HepG2 (cell line): Measurements from ENCODE around the gene IL1RL2. TPM values are rescaled to one million over a fixed set of nuclear protein-coding genes. Genes with fewer than 3 reads are reported as not detected.

Experiments
- BRCA1 ChIP-seq: sonication (generic); formaldehyde crosslinking; IDR thresholded peaks from 2 replicates; pipeline ENCODE4 v1.4.0; 2020; ENCODE audit warnings: missing genetic modification reagents
- CENPT ChIP-seq: sonication (generic); formaldehyde crosslinking; IDR thresholded peaks from 2 replicates; pipeline ENCODE4 v1.8.0; 2022; ENCODE audit warnings: low read depth, mild to moderate bottlenecking, moderate library complexity, missing genetic modification reagents
- EZH2 ChIP-seq: conservative IDR thresholded peaks from 2 replicates; pipeline ENCODE4 v1.6.1; 2012; ENCODE audit warnings: mild to moderate bottlenecking, low read depth, low read length, moderate library complexity
- HOXA3 ChIP-seq: sonication (generic); formaldehyde crosslinking; IDR thresholded peaks from 2 replicates; pipeline ENCODE4 v1.5.0; 2020; ENCODE audit warnings: missing genetic modification reagents
- JUNB ChIP-seq: sonication (generic); formaldehyde crosslinking; IDR thresholded peaks from 2 replicates; pipeline ENCODE4 v1.8.0; 2022; ENCODE audit warnings: missing genetic modification reagents, mild to moderate bottlenecking, borderline replicate concordance
- ONECUT2 ChIP-seq: sonication (generic); formaldehyde crosslinking; IDR thresholded peaks from 2 replicates; pipeline ENCODE4 v1.4.0; 2020; ENCODE audit warnings: missing genetic modification reagents
- RBAK ChIP-seq: sonication (generic); formaldehyde crosslinking; IDR thresholded peaks from 2 replicates; pipeline ENCODE4 v1.5.1; 2020; ENCODE audit warnings: mild to moderate bottlenecking, missing genetic modification reagents
- SAP130 ChIP-seq: IDR thresholded peaks from 2 replicates; pipeline ENCODE4 v1.6.1; 2016; ENCODE audit warnings: low read depth
- SMAD3 ChIP-seq: sonication (generic); formaldehyde crosslinking; IDR thresholded peaks from 2 replicates; pipeline ENCODE4 v1.4.0; 2020; ENCODE audit warnings: missing genetic modification reagents
- ZNF18 ChIP-seq: sonication (generic); formaldehyde crosslinking; IDR thresholded peaks from 2 replicates; pipeline ENCODE4 v1.8.0; 2022; ENCODE audit warnings: mild to moderate bottlenecking, missing genetic modification reagents; ENCODE audit not compliant: insufficient replicate concordance
- ZNF207 ChIP-seq: fragments of 450-650 bp; IDR thresholded peaks from 2 replicates; pipeline ENCODE4 v1.6.1; 2016; ENCODE audit warnings: antibody characterized with exemption, borderline replicate concordance
- ZNF354B ChIP-seq: sonication (generic); formaldehyde crosslinking; IDR thresholded peaks from 2 replicates; pipeline ENCODE4 v1.8.0; 2022; ENCODE audit warnings: mild to moderate bottlenecking, missing genetic modification reagents
- ZNF543 ChIP-seq: sonication (generic); formaldehyde crosslinking; IDR thresholded peaks from 2 replicates; pipeline ENCODE4 v1.4.0; 2020; ENCODE audit warnings: mild to moderate bottlenecking, missing genetic modification reagents
- ZNF547 ChIP-seq: sonication (generic); formaldehyde crosslinking; IDR thresholded peaks from 2 replicates; pipeline ENCODE4 v1.5.1; 2020; ENCODE audit warnings: mild to moderate bottlenecking, missing genetic modification reagents
- ZNF562 ChIP-seq: sonication (generic); formaldehyde crosslinking; IDR thresholded peaks from 2 replicates; pipeline ENCODE4 v1.8.0; 2022; ENCODE audit warnings: missing genetic modification reagents, borderline replicate concordance
- ZNF570 ChIP-seq: sonication (generic); formaldehyde crosslinking; IDR thresholded peaks from 2 replicates; pipeline ENCODE4 v1.4.0; 2020; ENCODE audit warnings: mild to moderate bottlenecking, missing genetic modification reagents, borderline replicate concordance
- ZNF703 ChIP-seq: sonication (generic); formaldehyde crosslinking; IDR thresholded peaks from 2 replicates; pipeline ENCODE4 v1.5.1; 2020; ENCODE audit warnings: missing genetic modification reagents, mild to moderate bottlenecking, moderate library complexity, borderline replicate concordance
- ZNF761 ChIP-seq: sonication (generic); formaldehyde crosslinking; conservative IDR thresholded peaks from 2 replicates; pipeline ENCODE4 v1.4.0; 2020; ENCODE audit warnings: mild to moderate bottlenecking, missing genetic modification reagents
- ZSCAN12 ChIP-seq: sonication (generic); formaldehyde crosslinking; IDR thresholded peaks from 2 replicates; pipeline ENCODE4 v1.9.0; 2021; ENCODE audit warnings: mild to moderate bottlenecking, missing genetic modification reagents
- polyA plus RNA-seq, 8 experiments: library from polyadenylated mRNA; depleted of rRNA in 3 of 8; stranded (reverse) in 7 of 8; unstranded in 1 of 8; fragments of >200 nt; fragmentation: Illumina TruSeq in 4 of 8; extraction: Trizol in 4 of 8; gene quantifications; 2 replicates each; pipeline versions ENCODE4 v1.2.1 to v1.2.3, GENCODE V29; 2011 to 2016; ENCODE audit warnings: low read depth in 4 of 8, missing spikeins in 1 of 8, mixed read lengths in 1 of 8; ENCODE audit not compliant: insufficient read depth in 1 of 8
- total RNA-seq, 5 experiments: library from RNA; depleted of rRNA; stranded (reverse); fragments of >200 nt; fragmentation: Illumina TruSeq; extraction: Trizol; gene quantifications; 2 replicates each; pipeline ENCODE4 v1.2.3, GENCODE V29; 2016; ENCODE audit warnings: low read depth in 1 of 5
- TF ChIP-seq, protein P1 (sequence below): IDR thresholded peaks from 2 replicates; pipeline ENCODE4 v1.6.1; 2012; ENCODE audit warnings: inconsistent platforms
- TF ChIP-seq, protein P2 (sequence below): sonication (generic); formaldehyde crosslinking; IDR thresholded peaks from 2 replicates; pipeline ENCODE4 v1.4.0; 2020; ENCODE audit warnings: mild to moderate bottlenecking, missing genetic modification reagents

Gene IL1RL2
- total and polyA plus RNA-seq, 2 of the 13 experiments (the other 11 are each of a cell fraction or from before 2014, with no cell fraction given) = 0.03 TPM; not detected in 1

GRCh38 chr2:102141970-102142828 lies 44.6 kb upstream of the IL1RL2 start, which contains the start of gene IL1R1 (continued):
- no peak for TF ChIP-seq ZNF354B (CRISPR knock-in tag)
- TF ChIP-seq ZSCAN12 (CRISPR knock-in tag) = peak; percentile 19; the same call in 1 of the 2 replicates
- TF ChIP-seq SAP130 = peak; percentile 56
- TF ChIP-seq ZNF543 (CRISPR knock-in tag) = peak; percentile 61
- peak; percentile 64 for TF ChIP-seq ZNF18 (CRISPR knock-in tag)
- TF ChIP-seq ZNF570 (CRISPR knock-in tag) = 0 out of 2 replicates have a peak, but pooled peaks have one; percentile 40
- TF ChIP-seq ZNF761 (CRISPR knock-in tag) = peak; percentile 29; the same call in 1 of the 2 replicates
- TF ChIP-seq RBAK = no peak
- no peak for TF ChIP-seq JUNB (CRISPR knock-in tag)
- TF ChIP-seq, protein P1, sequence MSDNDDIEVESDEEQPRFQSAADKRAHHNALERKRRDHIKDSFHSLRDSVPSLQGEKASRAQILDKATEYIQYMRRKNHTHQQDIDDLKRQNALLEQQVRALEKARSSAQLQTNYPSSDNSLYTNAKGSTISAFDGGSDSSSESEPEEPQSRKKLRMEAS = peak; percentile 57; the same call in 1 of the 2 replicates
- TF ChIP-seq, protein P2, sequence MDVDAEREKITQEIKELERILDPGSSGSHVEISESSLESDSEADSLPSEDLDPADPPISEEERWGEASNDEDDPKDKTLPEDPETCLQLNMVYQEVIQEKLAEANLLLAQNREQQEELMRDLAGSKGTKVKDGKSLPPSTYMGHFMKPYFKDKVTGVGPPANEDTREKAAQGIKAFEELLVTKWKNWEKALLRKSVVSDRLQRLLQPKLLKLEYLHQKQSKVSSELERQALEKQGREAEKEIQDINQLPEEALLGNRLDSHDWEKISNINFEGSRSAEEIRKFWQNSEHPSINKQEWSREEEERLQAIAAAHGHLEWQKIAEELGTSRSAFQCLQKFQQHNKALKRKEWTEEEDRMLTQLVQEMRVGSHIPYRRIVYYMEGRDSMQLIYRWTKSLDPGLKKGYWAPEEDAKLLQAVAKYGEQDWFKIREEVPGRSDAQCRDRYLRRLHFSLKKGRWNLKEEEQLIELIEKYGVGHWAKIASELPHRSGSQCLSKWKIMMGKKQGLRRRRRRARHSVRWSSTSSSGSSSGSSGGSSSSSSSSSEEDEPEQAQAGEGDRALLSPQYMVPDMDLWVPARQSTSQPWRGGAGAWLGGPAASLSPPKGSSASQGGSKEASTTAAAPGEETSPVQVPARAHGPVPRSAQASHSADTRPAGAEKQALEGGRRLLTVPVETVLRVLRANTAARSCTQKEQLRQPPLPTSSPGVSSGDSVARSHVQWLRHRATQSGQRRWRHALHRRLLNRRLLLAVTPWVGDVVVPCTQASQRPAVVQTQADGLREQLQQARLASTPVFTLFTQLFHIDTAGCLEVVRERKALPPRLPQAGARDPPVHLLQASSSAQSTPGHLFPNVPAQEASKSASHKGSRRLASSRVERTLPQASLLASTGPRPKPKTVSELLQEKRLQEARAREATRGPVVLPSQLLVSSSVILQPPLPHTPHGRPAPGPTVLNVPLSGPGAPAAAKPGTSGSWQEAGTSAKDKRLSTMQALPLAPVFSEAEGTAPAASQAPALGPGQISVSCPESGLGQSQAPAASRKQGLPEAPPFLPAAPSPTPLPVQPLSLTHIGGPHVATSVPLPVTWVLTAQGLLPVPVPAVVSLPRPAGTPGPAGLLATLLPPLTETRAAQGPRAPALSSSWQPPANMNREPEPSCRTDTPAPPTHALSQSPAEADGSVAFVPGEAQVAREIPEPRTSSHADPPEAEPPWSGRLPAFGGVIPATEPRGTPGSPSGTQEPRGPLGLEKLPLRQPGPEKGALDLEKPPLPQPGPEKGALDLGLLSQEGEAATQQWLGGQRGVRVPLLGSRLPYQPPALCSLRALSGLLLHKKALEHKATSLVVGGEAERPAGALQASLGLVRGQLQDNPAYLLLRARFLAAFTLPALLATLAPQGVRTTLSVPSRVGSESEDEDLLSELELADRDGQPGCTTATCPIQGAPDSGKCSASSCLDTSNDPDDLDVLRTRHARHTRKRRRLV = no peak
- TF ChIP-seq HOXA3 = peak; percentile 75; the same call in 1 of the 2 replicates
- TF ChIP-seq BRCA1 (CRISPR knock-in tag) = no peak
- no peak for TF ChIP-seq ZNF562 (CRISPR knock-in tag)
- TF ChIP-seq ZNF703 = peak; percentile 50; the same call in 1 of the 2 replicates
- TF ChIP-seq ZNF547 (CRISPR knock-in tag) = peak; percentile 66; the same call in 1 of the 2 replicates
- TF ChIP-seq ONECUT2 (CRISPR knock-in tag) = no peak
- TF ChIP-seq SMAD3 (CRISPR knock-in tag) = 0 out of 2 replicates have a peak, but pooled peaks have one; percentile 3
- no peak for TF ChIP-seq CENPT (CRISPR knock-in tag)
- no peak for TF ChIP-seq EZH2
- TF ChIP-seq ZNF207 = no peak
